ENCODE measurements around the gene ZFAND3. TPM values are rescaled to one million over a fixed set of nuclear protein-coding genes. Genes with fewer than 3 reads are reported as not detected.

Gene ZFAND3
- total and polyA plus RNA-seq, 10 of the 15 experiments (the other 5 are each of a cell fraction or from before 2014, with no cell fraction given): 0.90 to 34.4 (median 16.3) TPM

- BruUV-seq (replicated peaks): no TSS peak
- Histone ChIP-seq H3K27me3 (replicated peaks in 1 of 2; ENCODE audit: control insufficient read depth in 2 of 2, insufficient read depth in 2 of 2, low read length in 1 of 2) (no peaks in the 10 kb centered on the region), H4K20me1 (ENCODE audit: control insufficient read depth, insufficient read depth) (no peaks in the 10 kb centered on the region), H2AFZ (ENCODE audit: control insufficient read depth, low read depth, low read length) (no peak overlapping the region), H3K9me3 (replicated peaks; ENCODE audit: control insufficient read depth, insufficient read depth, low read length) (no peaks in the 10 kb centered on the region), H3K9ac (ENCODE audit: control insufficient read depth, insufficient read depth, low read length) (no peak overlapping the region), H3K27ac (ENCODE audit: control insufficient read depth, insufficient read depth) (no peak overlapping the region), H3K36me3 (ENCODE audit: control insufficient read depth in 2 of 2, insufficient read depth in 2 of 2, low read length in 1 of 2) (no peaks in the 10 kb centered on the region), H3K4me1 (ENCODE audit: control insufficient read depth, insufficient read depth, low read length) (0 out of 2 replicates have a peak, but pooled peaks cover 4% of the 10 kb centered on the region), H3K79me2 (ENCODE audit: control insufficient read depth, insufficient read depth, low read length) (peaks cover 39% of the 10 kb centered on the region), H3K4me3 (no peak overlapping the region), H3K4me2 (ENCODE audit: control insufficient read depth, insufficient read depth) (no peak overlapping the region)
- intact Hi-C loops (cut with micrococcal nuclease; ENCODE audit: unreplicated experiment) (no loop called here), in situ Hi-C loops (cut with MboI) (no loop called here)
- SMC1A ChIA-PET (ENCODE audit: uncharacterized antibody, unreplicated experiment): interaction anchor here (0.9 to 1.5 kb wide), 4 partner anchors 9 to 46 kb away, joined by 3 to 5 read pairs (median 4); no protein-coding TSS in a partner anchor
- RAD21 ChIA-PET (ENCODE audit: unreplicated experiment): no interaction called here
- DNase-seq (ENCODE audit: low read depth, low spot score) (no peak), FAIRE-seq (no peak), ATAC-seq (peak; percentile 84)
- TF ChIP-seq PBX3 (IDR thresholded peaks at IDR 0.05; ENCODE audit: insufficient replicate concordance, low read depth, low read length): no peak
- TF ChIP-seq CREB1 (IDR thresholded peaks at IDR 0.05; ENCODE audit: low read depth): peak; percentile 46; the same call in 1 of the 2 replicates
- TF ChIP-seq ATF7 (IDR thresholded peaks at IDR 0.05; ENCODE audit: low read depth): 0 out of 2 replicates have a peak, but pooled peaks have one; percentile 10
- TF ChIP-seq IKZF2 (IDR thresholded peaks at IDR 0.05): peak in 1 of 2 experiments; percentile 10; a peak in 1 of 4 replicates
- TF ChIP-seq CREM (IDR thresholded peaks at IDR 0.05; ENCODE audit: low read depth): peak; percentile 55
- peak; percentile 74; the same call in 1 of the 2 replicates for TF ChIP-seq SPI1 (IDR thresholded peaks at IDR 0.05; ENCODE audit: borderline replicate concordance, insufficient read depth, low read depth, low read length)
- no peak for TF ChIP-seq ATF3 (IDR thresholded peaks at IDR 0.05; ENCODE audit: borderline replicate concordance, extremely low read depth, low read depth, low read length)
- peak; percentile 31 to 49; a peak in 2 of 4 replicates for TF ChIP-seq EP300 (IDR thresholded peaks at IDR 0.05; ENCODE audit: borderline replicate concordance in 1 of 2, control insufficient read depth in 1 of 2, low read depth in 2 of 2, low read length in 2 of 2)
- POLR2A ChIA-PET: no interaction called here
- WGBS (ENCODE audit: insufficient coverage, insufficient replicate concordance, low lambda C conversion rate, missing lambda C conversion rate): 67% methylated on average over 3 of the region's 3 CpGs
- CTCF ChIA-PET: interaction anchor here (0.7 to 2.0 kb wide), 3 partner anchors 9 to 284 kb away, joined by 3 to 8 read pairs (median 6); no protein-coding TSS in a partner anchor
Observed at GRCh38 chr6:37982317-37982716, 162.8 kb downstream of the ZFAND3 start.
